ENCODE data around the gene VN1R4. TPM values are rescaled to one million over a fixed set of nuclear protein-coding genes. Genes with fewer than 3 reads are reported as not detected.
"Not testable (repeated sequence)": the region's sequence is repeated elsewhere in the genome, so short reads cannot be mapped to it uniquely, and the experiment has no call there.

Gene VN1R4
- total RNA-seq, 1 donor from 2014 or later = not detected

- Mint-ChIP-seq H3K4me1 (ENCODE audit: low read depth) (no peaks in the 10 kb centered on the region), H3K36me3 (ENCODE audit: low read depth) (peaks cover 2% of the 10 kb centered on the region), H3K27me3 (ENCODE audit: low read depth) (no peaks in the 10 kb centered on the region), H3K9me3 (ENCODE audit: low read depth) (peaks cover 54% of the 10 kb centered on the region), H3K4me3 (ENCODE audit: unreplicated experiment) (no peak overlapping the region), H3K27ac (ENCODE audit: unreplicated experiment) (no peak overlapping the region)
- no peak for DNase-seq (ENCODE audit: low spot score)
- no peak for TF ChIP-seq CTCF (IDR thresholded peaks at IDR 0.05)
Measured at GRCh38 chr19:53290758-53291549, 23.4 kb upstream of the VN1R4 start.

- Mint-ChIP-seq H3K36me3 (ENCODE audit: low read depth) (no peaks in the 10 kb centered on the region), H3K4me1 (ENCODE audit: low read depth) (no peaks in the 10 kb centered on the region), H3K27me3 (ENCODE audit: low read depth) (no peaks in the 10 kb centered on the region), H3K4me3 (ENCODE audit: unreplicated experiment) (no peak overlapping the region), H3K9me3 (ENCODE audit: low read depth) (peaks cover 44% of the 10 kb centered on the region), H3K27ac (ENCODE audit: unreplicated experiment) (no peak overlapping the region)
- no peak for DNase-seq (ENCODE audit: low spot score)
- no peak for TF ChIP-seq CTCF (IDR thresholded peaks at IDR 0.05)
Measured at GRCh38 chr19:53285087-53285486, 17.6 kb upstream of the VN1R4 start.

- not testable (repeated sequence) for H3K36me3 Mint-ChIP-seq (ENCODE audit: low read depth); H3K27me3 Mint-ChIP-seq (ENCODE audit: low read depth); DNase-seq (ENCODE audit: low spot score); H3K27ac Mint-ChIP-seq (ENCODE audit: unreplicated experiment); H3K4me3 Mint-ChIP-seq (ENCODE audit: unreplicated experiment); H3K4me1 Mint-ChIP-seq (ENCODE audit: low read depth)
- peaks cover 45% of the 10 kb centered on the region for H3K9me3 Mint-ChIP-seq (ENCODE audit: low read depth)
Measured at GRCh38 chr19:53281947-53282346, 14.4 kb upstream of the VN1R4 start.

GRCh38 chr19:53275480-53275879 lies 8.0 kb upstream of the VN1R4 start:
- peaks cover 63% of the 10 kb centered on the region for H3K9me3 Mint-ChIP-seq (ENCODE audit: low read depth)
- H3K36me3 Mint-ChIP-seq (ENCODE audit: low read depth) = peaks cover 5% of the 10 kb centered on the region
- no peak overlapping the region for H3K4me3 Mint-ChIP-seq (ENCODE audit: unreplicated experiment)
- H3K27ac Mint-ChIP-seq (ENCODE audit: unreplicated experiment) = no peak overlapping the region
- no peak for DNase-seq (ENCODE audit: low spot score)
- TF ChIP-seq CTCF (IDR thresholded peaks at IDR 0.05) = no peak
- no peaks in the 10 kb centered on the region for H3K27me3 Mint-ChIP-seq (ENCODE audit: low read depth)
- no peaks in the 10 kb centered on the region for H3K4me1 Mint-ChIP-seq (ENCODE audit: low read depth)

- Mint-ChIP-seq H3K4me1 (ENCODE audit: low read depth) (no peaks in the 10 kb centered on the region), H3K36me3 (ENCODE audit: low read depth) (peaks cover 5% of the 10 kb centered on the region), H3K27me3 (ENCODE audit: low read depth) (no peaks in the 10 kb centered on the region), H3K9me3 (ENCODE audit: low read depth) (peaks cover 47% of the 10 kb centered on the region), H3K4me3 (ENCODE audit: unreplicated experiment) (no peak overlapping the region), H3K27ac (ENCODE audit: unreplicated experiment) (no peak overlapping the region)
- no peak for TF ChIP-seq CTCF (IDR thresholded peaks at IDR 0.05)
- DNase-seq (ENCODE audit: low spot score) = no peak
Measured at GRCh38 chr19:53272044-53272443, 4.5 kb upstream of the VN1R4 start.

- DNase-seq (ENCODE audit: low spot score); H3K27ac Mint-ChIP-seq (ENCODE audit: unreplicated experiment); H3K4me1 Mint-ChIP-seq (ENCODE audit: low read depth); H3K27me3 Mint-ChIP-seq (ENCODE audit: low read depth); H3K36me3 Mint-ChIP-seq (ENCODE audit: low read depth); H3K4me3 Mint-ChIP-seq (ENCODE audit: unreplicated experiment): not testable (repeated sequence)
- H3K9me3 Mint-ChIP-seq (ENCODE audit: low read depth) = peaks cover 41% of the 10 kb centered on the region
Measured at GRCh38 chr19:53269861-53270260, 2.3 kb upstream of the VN1R4 start.

- not testable (repeated sequence) for H3K4me1 Mint-ChIP-seq (ENCODE audit: low read depth); H3K4me3 Mint-ChIP-seq (ENCODE audit: unreplicated experiment); H3K27ac Mint-ChIP-seq (ENCODE audit: unreplicated experiment); DNase-seq (ENCODE audit: low spot score); H3K27me3 Mint-ChIP-seq (ENCODE audit: low read depth)
- H3K9me3 Mint-ChIP-seq (ENCODE audit: low read depth) = peaks cover 23% of the 10 kb centered on the region
- H3K36me3 Mint-ChIP-seq (ENCODE audit: low read depth) = peaks cover 11% of the 10 kb centered on the region
Measured at GRCh38 chr19:53257715-53258342, 9.7 kb downstream of the VN1R4 start, which contains the start of gene VN1R2. TSS of gene VN1R2 (plus strand) at chr19:53258292. CDS start at chr19:53258376, 84 bp downstream.
